GM21423 (cell line): Measurements from ENCODE around the gene POLG.

Experiments used
- ATAC-seq: cut with Tn5 transposase; IDR thresholded peaks from one replicate; pipeline ENCODE4 v1.9.1; 2021; ENCODE audit warnings: mild to moderate bottlenecking, moderate library complexity; ENCODE audit not compliant: unreplicated experiment

The POLG gene

DNA sequence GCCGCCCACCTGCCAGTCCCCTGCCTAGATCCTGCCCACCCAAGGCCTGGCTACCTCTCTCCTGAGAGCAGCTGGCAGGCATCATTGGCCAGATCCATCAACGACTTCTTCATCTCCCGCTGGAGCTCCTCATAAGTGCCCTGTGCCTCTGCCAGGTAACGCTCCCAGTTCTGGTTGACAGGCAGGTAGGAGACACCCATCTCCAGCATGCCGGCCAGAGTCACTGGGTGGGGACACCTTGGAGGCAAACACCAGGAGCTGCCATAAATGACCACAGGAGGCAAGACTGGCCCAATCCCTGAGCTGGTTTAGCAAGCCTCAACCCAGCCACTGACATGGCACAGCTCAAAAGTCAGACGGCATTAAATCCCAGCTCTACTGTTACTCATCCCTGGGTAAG lies 7.5 kb downstream of the POLG start:
- no peak for ATAC-seq

DNA sequence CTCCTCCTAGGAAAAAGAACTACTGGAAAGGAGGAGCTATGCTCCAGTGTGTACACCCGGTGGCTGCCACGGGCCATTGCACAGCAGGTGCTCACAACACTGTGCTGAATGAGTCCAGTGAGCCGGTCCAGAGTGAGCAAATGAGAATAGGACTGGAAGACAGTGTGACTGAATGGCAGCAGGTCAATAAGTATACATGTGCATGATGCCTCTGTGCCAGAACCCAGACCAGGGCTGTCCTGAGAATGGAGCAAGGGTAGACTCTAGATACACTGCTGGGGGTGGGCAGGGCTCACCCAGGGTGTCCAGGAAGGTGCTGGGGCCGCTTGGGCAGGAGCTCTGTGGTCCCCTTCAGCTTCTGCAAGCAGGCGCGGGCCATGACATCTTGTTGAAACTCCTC lies 8.3 kb downstream of the POLG start:
- ATAC-seq: no peak

DNA sequence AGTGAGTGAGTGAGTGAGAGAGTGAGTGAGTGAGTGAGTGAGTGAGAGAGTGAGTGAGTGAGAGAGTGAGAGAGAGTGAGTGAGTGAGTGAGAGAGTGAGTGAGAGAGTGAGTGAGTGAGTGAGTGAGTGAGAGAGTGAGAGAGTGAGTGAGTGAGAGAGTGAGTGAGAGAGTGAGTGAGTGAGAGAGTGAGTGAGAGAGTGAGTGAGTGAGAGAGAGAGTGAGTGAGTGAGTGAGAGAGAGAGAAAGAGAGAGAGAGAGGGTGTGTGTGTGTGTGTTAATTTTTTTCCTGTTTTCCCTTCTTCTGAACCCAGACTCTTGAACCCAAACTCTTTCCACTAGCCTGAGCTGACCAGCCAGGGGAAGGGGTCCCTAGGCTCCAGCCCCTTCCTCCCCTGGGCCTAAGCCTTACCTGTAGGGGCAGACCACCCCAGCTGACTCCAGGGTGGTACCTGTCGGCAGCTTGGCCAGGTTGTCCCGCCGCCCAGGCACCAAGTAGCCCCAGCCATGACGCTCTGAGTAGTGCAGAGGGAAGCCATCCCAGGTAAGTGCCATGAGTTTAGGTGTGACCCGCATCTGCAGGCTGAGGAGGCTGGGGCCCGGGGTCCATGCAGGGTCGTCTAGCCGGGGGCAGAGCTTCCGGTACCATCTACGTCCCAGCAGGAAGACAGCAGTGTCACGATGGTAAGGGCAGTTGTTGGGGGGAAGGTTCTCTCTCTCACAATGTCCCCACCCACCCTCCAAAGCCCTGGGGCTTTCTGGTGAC lies 9.4 kb downstream of the POLG start:
- no peak for ATAC-seq

DNA sequence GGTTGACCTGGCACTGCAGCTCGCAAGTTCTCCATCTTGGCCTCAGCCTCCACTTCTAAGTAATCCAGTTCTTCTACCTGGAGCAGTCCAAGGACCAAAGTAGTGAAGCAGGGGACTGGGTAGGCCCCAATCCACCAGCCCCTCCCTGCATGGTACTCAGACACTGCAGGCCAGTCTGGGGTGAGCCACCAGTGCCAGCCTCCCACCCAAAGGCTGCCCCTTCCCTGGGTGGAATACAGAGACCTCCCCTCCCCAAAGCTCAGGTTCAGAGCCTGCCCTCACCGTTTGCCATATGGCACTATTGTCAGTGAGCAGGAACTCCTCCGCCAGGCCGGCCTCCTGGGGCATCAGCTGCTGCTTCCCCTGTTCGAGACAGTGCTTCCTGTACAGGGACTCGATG lies 10.8 kb downstream of the POLG start:
- ATAC-seq: no peak

DNA sequence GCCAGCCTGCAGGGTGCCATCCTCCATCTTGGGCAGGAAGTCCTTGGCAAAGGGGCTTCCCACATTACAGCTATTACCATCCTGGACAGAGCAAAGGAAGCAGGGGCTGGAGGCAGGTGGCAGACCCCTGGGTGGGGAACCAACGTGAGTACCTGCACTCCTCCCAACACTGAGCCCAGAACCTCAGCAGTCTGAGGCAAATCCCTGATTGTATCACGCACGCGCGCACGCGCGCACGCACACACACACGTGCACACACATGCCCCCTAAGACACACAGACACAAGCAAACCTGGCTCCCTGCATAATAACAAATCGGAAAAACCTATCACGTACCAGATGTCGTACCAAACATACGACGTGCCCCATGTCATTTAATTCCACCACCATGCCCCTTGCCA lies 11.8 kb downstream of the POLG start:
- no peak for ATAC-seq

DNA sequence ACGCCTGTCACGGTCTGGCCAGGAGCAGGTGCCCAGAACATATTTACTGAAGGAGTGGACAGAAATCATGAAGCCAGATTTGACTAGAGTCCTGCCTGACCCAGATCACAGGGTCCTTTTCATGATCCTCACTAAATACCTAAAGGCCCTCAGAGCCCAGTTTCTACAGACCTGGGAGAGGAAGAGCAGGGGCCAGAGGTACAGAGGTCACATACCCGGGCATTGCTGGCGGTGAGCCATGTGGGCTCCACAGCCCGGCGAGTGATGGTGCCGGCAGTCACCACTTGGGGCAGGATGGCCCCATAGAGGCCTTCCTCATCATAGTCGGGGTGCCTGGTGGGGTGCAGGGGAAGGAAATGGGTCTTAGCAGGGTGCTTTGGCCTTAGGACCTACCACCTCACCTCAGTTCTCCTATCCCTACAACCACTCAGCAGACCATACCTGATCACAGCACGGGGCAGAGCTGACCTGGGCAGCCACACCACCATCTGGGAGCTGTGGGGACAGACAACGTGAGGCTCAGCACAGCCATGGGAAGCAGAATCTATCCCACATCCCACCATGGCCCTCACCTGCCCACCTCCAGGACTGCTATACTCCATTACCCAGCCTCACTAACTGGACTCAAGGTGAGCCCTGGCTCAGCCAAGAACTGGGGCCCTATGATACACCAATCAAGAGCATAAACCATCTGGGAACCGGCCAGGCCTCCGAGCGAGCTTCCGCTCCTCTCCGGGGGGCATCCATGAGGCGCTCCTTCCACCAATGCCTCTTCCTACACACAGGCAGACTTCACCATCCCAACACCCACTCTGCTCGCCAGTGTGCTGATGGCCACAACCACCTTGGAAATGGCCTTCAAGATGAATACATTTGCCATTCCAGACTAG lies 12.9 kb downstream of the POLG start:
- ATAC-seq: no peak

DNA sequence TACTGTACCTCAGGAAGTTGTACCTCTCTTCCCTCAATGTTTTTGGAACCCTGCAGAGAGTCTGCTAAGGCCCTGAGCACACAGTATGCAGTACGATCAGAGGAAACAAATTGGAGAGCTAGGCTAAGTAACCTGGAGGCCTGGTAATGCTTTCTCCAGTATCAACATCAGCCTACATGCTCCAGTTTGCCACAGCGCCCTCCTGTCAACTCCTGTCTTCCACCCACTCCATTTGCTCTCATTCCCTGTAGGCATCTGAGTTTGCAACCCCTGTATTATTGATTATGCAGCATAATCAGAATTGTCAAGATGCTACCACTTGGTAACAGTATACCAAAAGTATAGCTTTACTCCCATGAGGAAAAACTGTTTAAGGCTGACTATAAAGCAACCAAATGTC lies 14.4 kb downstream of the POLG start:
- no peak for ATAC-seq

DNA sequence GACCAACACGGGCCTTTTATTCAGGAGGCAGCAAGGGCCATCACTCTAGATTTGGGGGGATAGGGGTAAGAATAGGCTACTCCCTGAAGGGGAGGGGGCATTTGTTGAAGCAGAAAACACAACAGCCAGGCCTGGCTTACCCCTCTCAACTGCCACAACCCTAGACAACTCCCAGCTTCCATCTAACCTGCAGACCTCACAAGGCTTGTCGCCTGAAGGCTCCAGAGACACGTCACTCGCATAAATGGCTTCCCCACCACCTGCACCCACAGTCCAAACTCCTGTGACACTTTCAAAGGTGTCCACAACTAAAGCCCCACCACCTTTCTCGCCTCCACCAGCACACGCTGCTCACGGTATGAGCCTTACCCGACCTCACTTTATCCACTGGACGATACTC lies 14.9 kb downstream of the POLG start:
- no peak for ATAC-seq

DNA sequence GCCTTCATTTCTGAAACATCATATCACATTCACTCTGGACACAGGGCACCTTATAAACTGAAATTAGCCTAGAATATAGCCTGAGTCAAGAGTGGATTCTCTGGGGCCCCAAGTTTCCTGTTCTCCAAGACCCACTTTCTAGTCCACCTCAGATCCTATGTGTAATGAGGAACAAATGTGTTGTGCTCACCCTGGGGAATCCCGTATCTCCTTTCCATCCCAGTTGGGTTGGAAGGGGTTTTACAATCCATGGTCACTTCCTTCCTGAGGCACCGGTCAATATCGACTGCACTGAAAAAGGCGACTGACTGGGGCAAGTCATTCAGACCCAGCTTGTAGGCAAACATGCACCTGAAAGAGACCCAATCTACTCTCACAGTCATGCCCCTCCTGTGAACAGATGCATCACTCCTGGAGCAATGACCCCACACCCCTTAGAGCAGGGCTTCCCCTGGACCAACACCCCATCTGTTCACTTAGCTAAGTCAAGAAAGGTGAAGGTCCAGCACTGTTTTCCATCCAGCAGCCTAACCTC lies 17.4 kb downstream of the POLG start:
- no peak for ATAC-seq

DNA sequence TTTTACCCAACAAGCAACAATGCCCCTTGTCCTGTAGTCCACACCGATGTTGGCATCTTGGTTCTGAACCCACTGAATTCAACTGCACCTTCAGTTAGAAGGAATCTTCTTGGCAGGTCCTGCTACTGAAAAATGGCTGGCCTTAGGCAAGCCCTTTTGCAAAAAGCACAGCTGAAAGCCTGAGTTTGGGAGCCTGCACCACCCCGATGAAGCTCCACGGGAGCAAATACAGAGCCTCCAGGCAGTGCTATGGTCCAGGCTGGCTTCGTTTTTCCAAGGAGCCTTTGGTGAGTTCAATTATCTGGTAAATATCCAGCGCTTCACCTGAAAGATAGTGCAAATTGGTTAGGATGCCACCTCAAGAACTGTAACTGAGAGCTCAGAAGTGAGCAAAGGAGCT lies 18.1 kb downstream of the POLG start:
- no peak for ATAC-seq

DNA sequence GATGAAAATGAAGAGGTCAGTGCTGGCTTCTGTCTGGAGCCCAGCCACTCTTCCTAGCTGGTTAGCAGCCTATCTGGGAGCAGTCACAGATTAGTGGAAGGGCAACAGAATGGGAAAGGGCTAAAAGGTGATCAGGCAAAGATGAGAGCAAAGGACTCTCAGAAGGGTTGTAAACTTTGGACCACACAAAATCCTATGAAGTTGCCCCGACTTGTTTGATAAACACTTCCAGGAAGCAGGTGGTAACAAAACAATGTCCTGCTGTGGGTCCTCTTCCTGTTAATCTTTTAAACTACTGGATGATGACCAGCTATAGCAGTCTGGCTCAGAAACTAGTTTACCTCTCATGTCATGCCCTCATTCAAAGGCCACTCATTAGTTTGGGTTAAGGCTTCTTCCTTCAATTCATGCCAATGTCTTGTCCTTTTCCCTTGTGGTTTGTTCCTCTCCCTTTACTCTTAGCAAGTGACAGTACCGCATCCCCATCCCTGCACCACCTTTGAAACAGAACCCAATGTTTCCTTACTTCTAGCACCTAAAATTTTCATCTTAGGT lies 19.2 kb downstream of the POLG start:
- no peak for ATAC-seq

DNA sequence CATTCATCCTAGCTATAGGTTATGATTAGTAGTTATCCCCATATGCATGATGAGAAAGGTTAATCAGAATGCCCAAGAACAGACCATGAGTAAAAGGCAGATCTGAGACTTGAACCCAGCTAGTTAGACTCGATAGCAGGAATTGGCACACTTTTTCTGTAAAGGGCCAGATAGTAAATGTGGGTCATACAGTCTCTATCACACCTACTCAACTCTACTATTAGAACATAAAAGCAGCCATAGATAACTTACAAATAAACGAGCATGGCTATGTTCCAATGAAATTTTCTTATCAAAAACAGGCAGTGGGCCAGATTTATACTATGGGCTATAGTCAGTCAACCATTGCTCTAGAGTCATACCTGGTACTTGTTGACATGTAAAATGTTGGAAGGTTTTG lies 24.6 kb downstream of the POLG start:
- ATAC-seq: no peak

DNA sequence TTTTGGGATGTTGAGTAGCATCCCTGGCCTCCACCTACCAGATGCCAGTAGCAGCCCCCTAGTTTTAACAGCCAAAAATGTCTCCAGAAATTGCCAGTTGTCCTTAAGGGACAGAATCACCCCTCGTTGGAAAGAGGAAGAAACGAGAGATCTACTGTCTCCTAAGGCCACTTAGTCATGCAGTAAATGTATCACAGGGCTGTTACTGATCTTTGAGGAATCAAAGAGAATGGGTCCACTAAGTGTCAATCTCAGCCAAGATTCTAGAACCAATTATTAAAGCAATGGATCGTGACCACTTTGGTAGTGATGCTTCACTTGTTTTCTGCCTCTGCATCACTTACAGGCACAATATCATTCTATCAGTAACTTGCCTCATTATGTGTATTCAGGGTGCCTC lies 26.4 kb downstream of the POLG start:
- no peak for ATAC-seq

DNA sequence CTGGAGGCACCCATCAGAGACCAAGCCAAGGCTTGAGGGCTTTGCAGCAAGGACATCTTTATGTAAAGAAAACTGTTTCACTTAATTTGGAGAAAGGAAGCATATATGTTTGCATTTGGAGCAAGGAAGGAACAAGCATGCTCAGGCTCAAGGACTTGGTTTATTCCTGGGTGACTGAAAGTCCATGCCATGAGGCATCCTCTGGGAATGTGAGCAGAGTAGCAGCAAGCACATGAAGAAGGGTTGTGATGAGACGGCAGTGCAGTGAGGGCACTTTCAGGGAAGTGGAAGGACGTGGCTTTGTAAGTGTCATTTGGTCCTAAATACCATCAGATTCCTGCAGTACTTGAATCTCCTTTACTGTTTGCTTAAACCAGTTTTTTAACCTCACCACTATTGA lies 26.8 kb downstream of the POLG start:
- ATAC-seq: no peak

DNA sequence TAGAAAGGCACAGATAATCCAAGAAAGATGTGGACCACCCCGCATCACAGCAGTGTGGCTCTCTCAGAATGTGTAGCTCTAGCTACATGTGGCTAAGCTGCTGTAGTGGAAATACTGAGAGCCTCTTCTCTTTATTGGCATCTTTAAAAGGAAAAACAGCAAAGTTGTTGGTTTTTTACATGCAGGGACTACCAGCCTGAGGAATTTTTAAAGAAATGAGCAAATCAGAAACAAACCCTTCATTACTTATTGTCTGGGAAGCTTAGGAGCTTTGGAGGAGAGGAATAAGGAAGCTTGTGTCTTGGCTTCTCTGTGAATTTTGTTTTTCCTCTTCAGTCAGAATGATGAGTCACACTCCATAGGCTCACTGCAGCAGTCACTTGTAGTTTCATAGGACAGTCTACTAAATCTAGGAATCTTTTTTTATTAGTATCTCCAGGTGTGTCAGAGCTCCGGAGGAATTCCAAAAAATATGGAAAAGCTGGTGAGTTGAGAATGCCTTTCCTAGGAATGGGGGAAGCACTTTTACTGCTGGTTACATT lies 27.5 kb downstream of the POLG start:
- ATAC-seq: no peak

DNA sequence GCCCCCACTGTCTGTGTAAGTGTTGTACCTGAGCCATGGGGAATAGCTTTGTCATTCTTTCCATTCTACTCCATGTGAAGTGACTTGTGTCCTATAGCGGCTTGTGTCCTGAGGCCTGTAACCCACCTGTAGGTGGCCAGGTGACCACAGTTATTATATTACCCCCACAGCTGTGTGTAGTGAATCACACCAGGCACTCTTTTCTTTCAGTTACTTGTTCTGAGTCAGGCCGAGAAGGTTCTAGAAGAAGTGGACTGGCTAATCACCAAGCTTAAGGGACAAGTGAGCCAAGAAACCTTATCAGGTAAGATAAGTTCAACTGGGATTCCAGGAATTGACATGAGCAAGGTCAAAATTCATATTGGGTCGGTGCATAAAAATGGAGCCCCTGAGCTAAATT lies 29.2 kb downstream of the POLG start:
- no peak for ATAC-seq

DNA sequence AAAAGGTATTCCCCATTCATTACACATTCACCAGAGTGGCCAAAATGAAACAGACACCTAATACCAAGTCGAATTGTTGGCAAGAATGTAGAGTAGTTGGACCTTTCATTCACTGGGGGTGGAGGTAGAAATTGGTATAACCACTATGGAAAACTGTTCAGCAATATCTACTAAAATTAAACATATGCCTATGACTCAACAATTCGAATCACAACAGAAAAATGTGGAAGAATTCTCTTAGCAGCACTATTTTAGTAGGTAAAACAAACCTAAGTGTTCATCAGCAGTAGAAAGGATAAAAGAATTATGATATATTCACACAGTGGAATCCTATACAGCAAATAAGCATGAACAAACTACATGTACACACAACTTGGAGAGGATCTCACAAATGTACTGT lies 30.6 kb downstream of the POLG start:
- no peak for ATAC-seq

DNA sequence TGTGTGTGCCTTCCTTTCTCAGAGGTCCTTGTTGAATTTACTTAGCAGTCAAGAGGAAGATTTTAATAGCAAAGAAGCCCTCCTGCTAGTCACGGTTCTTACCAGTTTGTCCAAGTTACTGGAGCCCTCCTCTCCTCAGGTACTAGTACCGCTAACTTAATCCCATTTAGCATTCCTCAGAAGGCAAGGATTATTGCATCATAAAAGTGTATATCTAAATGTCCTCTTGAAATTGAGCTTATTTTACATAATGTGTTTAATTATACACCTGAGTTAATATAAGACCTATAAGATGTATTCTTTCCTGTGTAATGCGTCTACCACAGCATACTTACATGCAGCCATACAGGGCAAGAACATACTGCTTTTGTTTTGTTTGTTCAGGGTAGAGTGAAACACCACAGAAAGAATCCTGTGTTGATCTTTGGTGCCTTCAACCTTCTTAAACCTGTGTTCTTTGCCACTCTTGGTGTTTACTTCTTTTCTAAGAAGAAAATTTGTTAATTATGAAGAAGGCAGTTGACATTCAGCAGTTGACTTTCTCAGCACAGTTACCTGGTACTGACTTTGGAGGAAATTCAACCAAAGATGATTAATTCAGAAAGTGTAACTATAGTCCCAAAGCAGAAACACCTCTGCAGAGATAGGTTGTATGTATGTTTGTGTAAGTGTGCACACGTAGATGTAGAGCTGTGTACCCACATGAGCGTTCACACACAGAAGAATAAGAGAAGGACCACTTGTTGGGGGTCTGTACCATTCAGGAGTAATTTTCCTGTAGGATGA lies 33.1 kb downstream of the POLG start:
- no peak for ATAC-seq

DNA sequence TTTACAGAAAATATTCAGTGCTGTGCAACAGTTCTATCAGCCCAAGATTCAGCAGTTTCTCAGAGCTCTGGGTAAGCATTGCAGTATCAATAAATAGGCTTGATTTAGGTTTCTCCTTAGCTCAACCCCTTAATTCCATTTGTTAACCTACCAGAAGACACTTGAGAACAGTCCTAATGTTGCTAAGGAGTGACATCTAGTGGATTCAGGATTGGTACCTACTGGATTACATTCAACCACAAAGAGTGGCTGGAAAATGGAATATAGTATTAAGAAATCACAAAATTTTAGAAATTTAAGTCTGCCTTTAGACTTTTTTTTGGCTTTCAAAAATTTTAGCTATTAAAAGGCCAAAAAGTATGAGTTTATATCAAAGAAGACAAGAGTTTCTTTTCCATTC lies 34.7 kb downstream of the POLG start:
- ATAC-seq: no peak

DNA sequence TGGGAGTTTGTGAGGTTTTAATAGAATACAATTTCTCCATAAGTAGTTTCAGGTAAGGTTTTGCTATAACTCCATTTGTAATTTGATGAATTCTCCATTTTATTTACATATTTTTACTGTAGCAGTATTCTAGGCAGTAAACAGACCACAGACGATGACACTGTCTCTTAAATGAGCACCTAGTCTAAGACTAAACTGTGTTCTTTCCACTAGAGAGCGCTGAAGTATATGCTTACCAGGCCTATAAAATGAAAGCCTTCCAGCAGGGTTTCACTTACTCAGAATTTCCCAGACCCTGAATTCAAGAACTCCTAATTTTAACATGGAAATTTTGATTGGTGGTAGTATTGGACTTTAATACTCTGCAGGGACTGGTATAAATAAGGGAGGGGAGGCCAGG lies 41.6 kb downstream of the POLG start:
- no peak for ATAC-seq

DNA sequence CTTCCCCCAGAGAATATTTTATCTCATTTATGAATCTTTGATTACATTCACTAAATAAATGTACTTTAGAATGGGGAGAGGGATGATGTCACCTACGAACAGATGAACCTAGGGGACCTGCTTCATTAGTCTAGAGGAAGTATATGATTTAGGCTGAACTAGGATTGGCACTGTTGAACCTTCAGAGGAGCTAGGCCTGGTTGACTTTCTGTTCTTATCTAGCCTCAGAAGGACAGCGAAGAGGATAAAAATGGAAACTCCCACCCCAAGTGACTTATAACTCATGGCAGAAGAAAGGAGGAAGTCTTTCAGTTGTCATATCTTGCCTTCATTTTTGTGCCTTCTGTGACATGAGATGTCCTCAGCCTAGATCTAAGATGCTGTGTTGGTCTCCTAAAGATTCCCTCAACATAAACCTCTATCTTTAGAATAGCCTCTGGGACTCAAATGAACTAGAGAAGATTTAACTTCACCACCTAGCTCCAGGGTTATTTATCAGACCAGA lies 42.6 kb downstream of the POLG start:
- ATAC-seq: no peak
